ENCODE results near the gene ACSBG1.

ACSBG1 gene

GRCh38 chr15:78203346-78204225 lies 30.8 kb downstream of the ACSBG1 start:
- DNase-seq (ENCODE audit: low read depth): no peak

- DNase-seq (ENCODE audit: low read depth): no peak
These were observed 32.8 kb downstream of the ACSBG1 start for GRCh38 chr15:78201281-78202190.

- DNase-seq (ENCODE audit: low read depth): no peak
These were observed 34.0 kb downstream of the ACSBG1 start for GRCh38 chr15:78200276-78200930.

- DNase-seq (ENCODE audit: low read depth): no peak
These were observed 36.7 kb downstream of the ACSBG1 start for GRCh38 chr15:78197632-78198031.

- DNase-seq (ENCODE audit: low read depth): no peak
These were observed 38.6 kb downstream of the ACSBG1 start for GRCh38 chr15:78195735-78196201.

GRCh38 chr15:78194568-78194925 lies 39.8 kb downstream of the ACSBG1 start:
- DNase-seq (ENCODE audit: low read depth): no peak

GRCh38 chr15:78193731-78194567 lies 40.4 kb downstream of the ACSBG1 start:
- DNase-seq (ENCODE audit: low read depth): no peak

GRCh38 chr15:78192826-78193594 lies 41.4 kb downstream of the ACSBG1 start:
- DNase-seq (ENCODE audit: low read depth): no peak

GRCh38 chr15:78182821-78183220 lies 51.5 kb downstream of the ACSBG1 start:
- DNase-seq (ENCODE audit: low read depth): no peak

GRCh38 chr15:78182336-78182700 lies 52.0 kb downstream of the ACSBG1 start:
- no peak for DNase-seq (ENCODE audit: low read depth)

- DNase-seq (ENCODE audit: low read depth): no peak
These were observed 54.5 kb downstream of the ACSBG1 start for GRCh38 chr15:78179906-78180305.

GRCh38 chr15:78179286-78179840 lies 55.0 kb downstream of the ACSBG1 start:
- DNase-seq (ENCODE audit: low read depth): no peak

GRCh38 chr15:78178064-78178463 lies 56.3 kb downstream of the ACSBG1 start:
- DNase-seq (ENCODE audit: low read depth): no peak

- DNase-seq (ENCODE audit: low read depth): no peak
These were observed 56.9 kb downstream of the ACSBG1 start for GRCh38 chr15:78177447-78177873.

- no peak for DNase-seq (ENCODE audit: low read depth)
These were observed 59.0 kb downstream of the ACSBG1 start for GRCh38 chr15:78175330-78175729.

GRCh38 chr15:78174401-78174800 lies 60.0 kb downstream of the ACSBG1 start:
- no peak for DNase-seq (ENCODE audit: low read depth)

- no peak for DNase-seq (ENCODE audit: low read depth)
These were observed 62.4 kb downstream of the ACSBG1 start for GRCh38 chr15:78171864-78172472.

- DNase-seq (ENCODE audit: low read depth): no peak
These were observed 63.3 kb downstream of the ACSBG1 start for GRCh38 chr15:78170848-78171773.

GRCh38 chr15:78168608-78169007 lies 65.8 kb downstream of the ACSBG1 start:
- no peak for DNase-seq (ENCODE audit: low read depth)
